ENCODE data around the gene GRIN2A.

- TF ChIP-seq CTCF (conservative IDR thresholded peaks at IDR 0.05; ENCODE audit: low read length) = no peak
- no peak for TF ChIP-seq EZH2phosphoT487 (IDR thresholded peaks at IDR 0.05; ENCODE audit: borderline replicate concordance, low read depth, low read length)
Observed at GRCh38 chr16:9823510-9823909, 358.7 kb downstream of the GRIN2A start.

Data from OCI-LY7 (cell line).